Measurements from ENCODE around the gene DOCK9.
"Not testable (repeated sequence)": the region's sequence is repeated elsewhere in the genome, so short reads cannot be mapped to it uniquely, and the experiment has no call there.

Gene DOCK9

GRCh38 chr13:98812186-98812790, 165.6 kb downstream of the DOCK9 start:
- not testable (repeated sequence) for DNase-seq

DNA sequence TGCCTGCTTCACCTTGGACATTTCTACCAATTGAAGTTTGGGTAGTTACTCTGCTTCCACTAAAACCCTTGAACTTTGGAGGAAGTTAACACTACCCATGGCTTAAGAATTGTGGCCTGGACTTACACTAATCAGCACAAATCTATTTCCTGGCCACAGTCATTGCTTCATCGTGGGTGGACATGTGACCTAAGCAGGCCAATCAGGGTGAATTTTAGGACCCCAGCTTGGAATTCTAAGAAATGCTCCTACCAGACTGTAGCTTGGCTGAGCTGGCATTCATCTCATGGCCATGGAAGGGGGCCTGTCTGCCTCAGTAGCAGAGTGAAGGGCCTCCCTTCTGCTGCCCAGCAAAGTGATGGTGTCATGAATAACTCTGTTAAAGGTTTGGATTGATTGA, 167.1 kb downstream of the DOCK9 start:
- DNase-seq: no peak

- DNase-seq: no peak
Observed at GRCh38 chr13:98809345-98809777, 168.5 kb downstream of the DOCK9 start.

- no peak for DNase-seq
Observed at GRCh38 chr13:98807774-98808173, 170.1 kb downstream of the DOCK9 start.

GRCh38 chr13:98804336-98804855, 173.5 kb downstream of the DOCK9 start:
- no peak for DNase-seq

- DNase-seq: no peak
Observed at GRCh38 chr13:98803921-98804320, 173.9 kb downstream of the DOCK9 start.

DNA sequence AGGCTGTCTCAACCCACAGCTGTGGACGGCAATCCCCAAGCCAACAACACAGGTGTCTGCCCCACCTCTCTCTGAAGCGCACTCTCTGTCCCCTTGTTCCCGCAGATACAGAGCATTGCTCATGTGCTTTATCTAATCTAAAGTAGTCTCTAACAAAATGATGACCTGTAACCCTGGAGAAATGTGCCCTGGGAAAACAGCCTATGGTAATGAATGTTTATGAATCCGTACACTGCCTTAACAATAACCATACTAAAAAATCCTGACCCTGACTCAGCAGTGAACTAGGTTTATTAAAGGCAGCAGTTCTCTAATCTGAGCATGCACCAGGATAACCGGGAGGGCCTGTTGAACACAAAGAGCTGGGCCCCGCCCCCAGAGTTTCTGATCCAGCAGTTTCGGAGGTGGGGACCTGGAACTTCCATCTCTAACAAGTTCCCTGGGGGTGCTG, 174.7 kb downstream of the DOCK9 start:
- no peak for DNase-seq

DNA sequence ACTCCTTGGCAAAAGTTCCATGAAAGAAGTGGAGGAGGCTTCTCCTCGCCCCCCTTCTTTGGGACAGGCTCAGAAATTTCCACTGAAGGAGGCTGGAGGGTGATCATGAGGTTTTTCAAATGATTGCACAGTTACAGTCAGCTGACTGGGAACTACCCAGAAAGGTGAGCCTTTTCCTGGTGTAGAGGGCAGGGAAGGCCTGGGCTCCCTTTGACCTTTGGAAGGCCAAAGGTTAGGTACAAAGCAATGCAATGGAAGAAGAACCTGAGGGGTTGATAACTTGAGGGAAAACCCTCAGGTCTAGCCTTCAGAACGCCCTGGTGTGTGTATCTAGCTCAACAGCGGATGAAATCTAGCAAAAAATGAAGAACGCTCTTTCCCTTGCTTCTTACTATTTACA, 175.3 kb downstream of the DOCK9 start:
- DNase-seq: no peak

GRCh38 chr13:98801626-98802418, 176.0 kb downstream of the DOCK9 start:
- no peak for DNase-seq

GRCh38 chr13:98800078-98800477, 177.8 kb downstream of the DOCK9 start:
- no peak for DNase-seq

DNA sequence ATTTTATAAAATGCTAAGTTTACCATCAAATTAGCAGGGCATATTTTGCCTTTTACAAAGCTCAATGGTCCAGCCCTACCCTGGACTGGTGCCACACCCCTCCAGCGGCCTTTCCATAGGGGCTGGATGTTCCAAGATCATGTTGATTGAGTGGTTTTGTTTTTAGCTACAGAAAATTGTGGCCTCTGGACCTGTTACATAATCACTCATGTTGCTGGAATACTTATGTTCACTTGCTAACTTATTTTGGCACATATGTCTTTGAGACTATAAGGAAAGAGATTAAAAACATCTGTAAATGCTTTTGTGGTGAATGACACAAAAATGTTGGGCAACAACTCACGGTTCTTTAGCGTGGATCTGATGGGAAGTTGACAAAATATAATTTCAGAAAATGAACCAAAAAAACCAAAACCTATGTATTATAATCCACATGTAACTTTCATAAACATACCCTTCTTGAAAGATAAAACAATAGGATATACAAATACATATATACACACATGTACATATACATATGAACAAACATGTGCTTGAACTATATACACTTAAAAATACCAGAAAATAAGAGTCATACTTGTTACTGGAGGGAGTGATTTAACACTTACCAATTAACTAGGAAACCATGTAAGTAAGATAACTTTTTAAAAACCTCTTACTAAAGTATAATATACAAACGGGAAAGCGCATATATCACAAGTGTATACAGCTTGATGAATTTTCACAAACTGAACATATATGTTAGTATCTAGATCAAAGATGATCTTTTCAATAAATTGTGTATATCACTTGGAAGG, 178.8 kb downstream of the DOCK9 start:
- DNase-seq: peak; percentile 90

- peak; percentile 26 for DNase-seq
Observed at GRCh38 chr13:98797456-98797855, 180.4 kb downstream of the DOCK9 start.

DNA sequence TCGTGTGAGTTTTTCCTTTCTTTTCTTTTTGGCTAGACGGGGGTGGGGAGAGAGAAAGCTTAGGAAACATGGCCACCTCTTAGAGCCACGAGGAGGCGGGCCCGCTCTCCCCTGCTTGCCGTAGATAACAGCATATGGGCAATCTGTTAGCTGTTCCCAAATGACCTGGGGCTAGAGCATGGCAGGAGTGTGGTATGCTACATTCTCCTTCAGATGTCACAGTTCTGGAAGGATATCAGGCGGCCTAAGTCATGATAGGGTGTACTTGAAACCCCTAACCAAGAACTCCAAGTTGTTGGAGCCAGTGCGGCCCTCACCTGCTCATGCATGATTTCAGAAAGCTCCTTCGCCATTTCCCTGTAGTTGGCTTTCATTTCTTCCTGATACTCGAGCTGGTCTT, 181.1 kb downstream of the DOCK9 start:
- DNase-seq: no peak

GRCh38 chr13:98796191-98796590, 181.7 kb downstream of the DOCK9 start:
- no peak for DNase-seq

GRCh38 chr13:98795220-98795619, 182.6 kb downstream of the DOCK9 start:
- no peak for DNase-seq

- no peak for DNase-seq
Observed at GRCh38 chr13:98794498-98794897, 183.4 kb downstream of the DOCK9 start.

DNA sequence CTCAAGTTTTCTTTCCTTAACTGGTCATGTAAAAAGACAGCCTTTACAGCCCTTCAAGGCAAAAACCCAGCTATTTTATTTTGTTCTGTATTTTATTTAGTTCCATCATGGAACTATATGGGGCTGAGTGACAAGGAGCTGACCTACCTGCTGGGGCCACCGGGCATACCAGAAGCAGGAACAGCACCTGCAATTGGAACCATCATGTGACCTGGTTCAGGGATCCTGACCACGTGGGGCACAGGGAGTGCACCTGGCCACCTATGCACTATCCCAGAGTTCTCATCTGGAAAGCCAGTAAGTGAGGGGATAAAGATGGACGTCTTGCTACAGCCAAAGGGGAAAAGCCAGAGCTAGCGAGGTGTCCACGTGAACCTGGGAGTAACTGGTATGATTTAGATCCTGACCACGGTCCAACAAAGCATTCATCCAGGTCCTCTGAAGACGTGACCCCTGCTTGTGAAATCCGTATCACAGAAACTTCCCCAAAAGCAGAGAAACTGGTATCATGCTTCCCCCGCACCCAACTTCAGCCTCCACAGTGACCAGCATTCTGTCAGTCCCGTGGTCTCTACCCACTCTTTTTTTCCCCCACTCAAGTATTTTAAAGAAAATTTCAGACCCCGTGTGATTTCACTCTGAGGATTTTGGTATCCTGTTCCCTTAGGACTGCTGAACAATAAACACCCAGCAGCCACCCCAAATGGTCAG, 184.9 kb downstream of the DOCK9 start:
- DNase-seq: no peak

- no peak for DNase-seq
Observed at GRCh38 chr13:98792321-98792720, 185.5 kb downstream of the DOCK9 start.

- DNase-seq: no peak
Observed at GRCh38 chr13:98791611-98792010, 186.3 kb downstream of the DOCK9 start.

DNA sequence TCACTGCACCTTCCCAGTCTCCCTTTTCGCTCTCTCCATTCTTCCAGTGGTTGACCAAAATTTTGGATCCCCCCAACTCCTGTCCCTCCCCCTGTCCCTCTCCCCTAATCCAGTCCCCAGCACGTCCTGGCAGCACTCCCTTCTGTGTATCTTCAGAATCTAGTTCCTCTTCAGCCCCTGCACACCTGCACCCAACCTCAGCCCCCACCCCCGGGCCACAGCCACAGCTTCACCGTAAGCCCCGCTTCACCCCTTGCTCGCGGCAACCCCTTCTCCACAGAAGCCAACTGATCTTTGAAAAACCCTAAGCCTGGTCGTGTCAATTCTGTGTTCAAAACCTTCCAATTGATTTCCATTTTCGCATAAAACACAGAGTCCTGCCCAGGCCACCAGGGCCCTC, 189.9 kb downstream of the DOCK9 start:
- DNase-seq: no peak

DNA sequence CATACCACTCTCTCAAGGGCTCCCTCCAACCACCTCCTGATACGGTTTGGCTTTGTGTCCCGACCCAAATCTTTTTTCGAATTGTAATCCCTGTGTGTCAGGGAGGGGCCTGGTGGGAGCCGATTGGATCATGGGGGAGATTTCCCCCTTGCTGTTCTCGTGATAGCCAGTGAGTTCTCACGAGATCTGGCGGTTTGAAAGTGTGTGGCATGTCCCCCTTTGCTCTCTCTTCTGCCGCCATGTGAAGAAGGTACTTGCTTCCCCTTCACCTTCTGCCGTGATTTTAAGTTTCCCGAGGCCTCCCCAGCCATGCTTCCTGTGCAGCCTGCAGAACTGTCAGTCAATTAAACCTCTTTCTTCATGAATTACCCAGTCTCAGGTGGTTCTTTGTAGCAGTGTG, 190.7 kb downstream of the DOCK9 start:
- no peak for DNase-seq

DNA sequence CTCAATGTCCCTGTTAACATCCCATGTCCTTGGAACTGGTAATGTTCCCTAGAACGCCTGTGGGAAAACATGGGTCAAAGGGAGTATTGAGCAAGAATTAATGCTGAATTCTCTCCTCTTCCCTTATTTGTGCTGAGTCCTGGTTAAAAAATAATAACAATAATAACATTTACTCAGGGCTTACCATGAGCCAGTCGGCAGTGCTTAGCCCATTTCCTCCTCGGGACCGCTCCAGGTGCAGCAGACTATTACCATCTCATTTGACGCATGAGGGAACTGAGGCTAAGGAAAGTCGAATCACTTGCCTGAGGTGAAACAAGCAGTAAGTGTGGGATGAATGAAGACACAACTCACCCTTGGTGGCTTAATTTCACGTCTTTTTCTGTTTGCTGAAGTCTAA, 191.8 kb downstream of the DOCK9 start:
- no peak for DNase-seq

GRCh38 chr13:98785405-98785804, 192.5 kb downstream of the DOCK9 start:
- no peak for DNase-seq

Data from fibroblast of skin of right quadriceps (primary cell).